ENCODE results near the gene TRAFD1.

The TRAFD1 gene

DNA sequence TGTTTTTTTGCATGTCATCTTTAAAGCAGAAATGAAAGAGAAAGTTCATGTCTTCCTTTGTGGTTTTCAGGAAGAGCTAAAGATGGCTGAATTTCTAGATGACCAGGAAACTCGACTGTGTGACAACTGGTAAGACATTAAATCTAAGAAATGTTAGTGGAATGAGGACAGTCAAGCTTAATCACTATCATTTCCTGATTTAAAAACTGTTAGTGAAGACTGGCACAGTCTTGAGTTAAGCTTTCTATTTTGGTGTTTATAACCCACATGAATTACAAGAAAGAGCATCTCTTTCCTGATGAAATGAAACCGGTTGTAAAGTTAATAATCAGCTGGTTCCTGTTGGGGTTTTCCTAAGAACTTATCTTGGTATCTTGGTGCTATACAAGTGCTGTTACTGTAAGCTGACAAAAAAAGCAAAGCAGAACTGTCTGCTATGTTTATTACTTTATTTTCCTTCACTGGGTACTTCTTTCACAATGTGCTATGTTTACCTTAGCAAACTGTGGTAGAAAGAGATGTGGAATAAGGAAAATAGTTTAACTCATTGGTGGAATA lies 5.2 kb downstream of the TRAFD1 start:
- DNase-seq (ENCODE audit: low read depth): peak; percentile 61
- TF ChIP-seq, protein P1, sequence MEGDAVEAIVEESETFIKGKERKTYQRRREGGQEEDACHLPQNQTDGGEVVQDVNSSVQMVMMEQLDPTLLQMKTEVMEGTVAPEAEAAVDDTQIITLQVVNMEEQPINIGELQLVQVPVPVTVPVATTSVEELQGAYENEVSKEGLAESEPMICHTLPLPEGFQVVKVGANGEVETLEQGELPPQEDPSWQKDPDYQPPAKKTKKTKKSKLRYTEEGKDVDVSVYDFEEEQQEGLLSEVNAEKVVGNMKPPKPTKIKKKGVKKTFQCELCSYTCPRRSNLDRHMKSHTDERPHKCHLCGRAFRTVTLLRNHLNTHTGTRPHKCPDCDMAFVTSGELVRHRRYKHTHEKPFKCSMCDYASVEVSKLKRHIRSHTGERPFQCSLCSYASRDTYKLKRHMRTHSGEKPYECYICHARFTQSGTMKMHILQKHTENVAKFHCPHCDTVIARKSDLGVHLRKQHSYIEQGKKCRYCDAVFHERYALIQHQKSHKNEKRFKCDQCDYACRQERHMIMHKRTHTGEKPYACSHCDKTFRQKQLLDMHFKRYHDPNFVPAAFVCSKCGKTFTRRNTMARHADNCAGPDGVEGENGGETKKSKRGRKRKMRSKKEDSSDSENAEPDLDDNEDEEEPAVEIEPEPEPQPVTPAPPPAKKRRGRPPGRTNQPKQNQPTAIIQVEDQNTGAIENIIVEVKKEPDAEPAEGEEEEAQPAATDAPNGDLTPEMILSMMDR (conservative IDR thresholded peaks at IDR 0.05; ENCODE audit: low read depth, low read length): no peak
- H3K4me3 ChIP-seq (ENCODE audit: low read depth, low read length): peak overlapping the region; percentile 20

DNA sequence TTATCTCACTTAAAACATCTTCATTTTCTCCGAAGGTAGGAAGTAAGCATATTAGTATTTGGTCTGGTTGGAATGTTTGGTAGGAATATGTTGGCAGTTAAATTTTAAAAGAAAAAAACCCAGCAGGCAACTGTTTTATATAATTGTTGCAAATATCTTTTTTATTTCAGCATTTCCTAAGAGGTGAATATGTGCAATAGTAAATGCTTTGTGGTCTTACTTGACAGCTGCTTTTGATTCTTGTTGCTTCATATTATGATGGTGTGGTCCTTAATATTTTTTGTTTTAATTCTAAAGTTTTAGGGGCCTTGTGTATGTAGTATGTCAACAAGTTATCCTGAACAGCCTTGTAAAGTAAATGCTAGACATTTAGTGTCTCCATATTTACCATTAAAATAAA lies 6.3 kb downstream of the TRAFD1 start:
- DNase-seq (ENCODE audit: low read depth): no peak
- H3K4me3 ChIP-seq (ENCODE audit: low read depth, low read length): no peak overlapping the region
- TF ChIP-seq, protein P1 (conservative IDR thresholded peaks at IDR 0.05; ENCODE audit: low read depth, low read length): no peak

DNA sequence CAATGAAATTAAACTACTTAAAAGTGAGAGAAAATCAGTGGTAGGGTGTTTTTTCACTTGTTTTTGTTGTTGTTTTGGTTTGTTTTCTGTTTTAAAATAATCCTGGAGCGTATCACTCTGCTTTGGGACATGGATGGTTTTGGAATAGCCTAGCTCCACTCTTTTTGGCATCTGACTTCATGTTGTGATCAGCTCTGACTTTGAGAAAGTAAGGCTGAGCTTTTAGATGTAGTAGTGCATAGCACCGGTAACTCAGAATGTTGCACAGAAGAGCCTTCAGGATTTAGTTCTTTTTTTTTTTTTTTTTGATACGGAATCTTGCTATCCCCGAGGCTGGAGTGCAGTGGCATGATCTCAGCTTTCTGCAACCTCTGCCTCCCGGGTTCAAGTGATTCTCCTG lies 8.1 kb downstream of the TRAFD1 start:
- H3K4me3 ChIP-seq (ENCODE audit: low read depth, low read length): no peak overlapping the region
- TF ChIP-seq, protein P1 (conservative IDR thresholded peaks at IDR 0.05; ENCODE audit: low read depth, low read length): no peak
- no peak for DNase-seq (ENCODE audit: low read depth)

DNA sequence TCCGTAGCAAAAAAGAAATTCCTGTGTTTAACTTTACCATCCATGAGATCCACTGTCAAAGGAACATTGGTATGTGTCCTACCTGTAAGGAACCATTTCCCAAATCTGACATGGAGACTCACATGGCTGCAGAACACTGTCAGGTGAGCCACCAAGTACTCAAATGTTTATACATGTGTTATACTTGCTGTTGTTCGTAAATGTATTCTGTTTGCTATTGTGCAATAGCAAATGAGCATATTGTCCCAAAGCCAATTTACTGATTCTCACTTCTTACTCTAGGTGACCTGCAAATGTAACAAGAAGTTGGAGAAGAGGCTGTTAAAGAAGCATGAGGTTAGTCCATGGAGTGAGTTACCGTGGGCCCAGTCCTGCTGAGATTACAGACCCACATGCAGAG lies 9.4 kb downstream of the TRAFD1 start:
- TF ChIP-seq, protein P1 (conservative IDR thresholded peaks at IDR 0.05; ENCODE audit: low read depth, low read length): no peak
- DNase-seq (ENCODE audit: low read depth): no peak
- no peak overlapping the region for H3K4me3 ChIP-seq (ENCODE audit: low read depth, low read length)

DNA sequence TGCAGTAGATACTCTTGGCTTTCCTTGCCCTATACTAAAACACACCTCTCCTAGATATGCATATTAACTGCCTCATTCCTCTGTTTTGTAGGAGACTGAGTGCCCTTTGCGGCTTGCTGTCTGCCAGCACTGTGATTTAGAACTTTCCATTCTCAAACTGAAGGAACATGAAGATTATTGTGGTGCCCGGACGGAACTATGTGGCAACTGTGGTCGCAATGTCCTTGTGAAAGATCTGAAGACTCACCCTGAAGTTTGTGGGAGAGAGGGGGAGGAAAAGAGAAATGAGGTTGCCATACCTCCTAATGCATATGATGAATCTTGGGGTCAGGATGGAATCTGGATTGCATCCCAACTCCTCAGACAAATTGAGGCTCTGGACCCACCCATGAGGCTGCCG lies 15.4 kb downstream of the TRAFD1 start:
- no peak for DNase-seq (ENCODE audit: low read depth)
- TF ChIP-seq, protein P1 (conservative IDR thresholded peaks at IDR 0.05; ENCODE audit: low read depth, low read length): no peak
- H3K4me3 ChIP-seq (ENCODE audit: low read depth, low read length): no peak overlapping the region

DNA sequence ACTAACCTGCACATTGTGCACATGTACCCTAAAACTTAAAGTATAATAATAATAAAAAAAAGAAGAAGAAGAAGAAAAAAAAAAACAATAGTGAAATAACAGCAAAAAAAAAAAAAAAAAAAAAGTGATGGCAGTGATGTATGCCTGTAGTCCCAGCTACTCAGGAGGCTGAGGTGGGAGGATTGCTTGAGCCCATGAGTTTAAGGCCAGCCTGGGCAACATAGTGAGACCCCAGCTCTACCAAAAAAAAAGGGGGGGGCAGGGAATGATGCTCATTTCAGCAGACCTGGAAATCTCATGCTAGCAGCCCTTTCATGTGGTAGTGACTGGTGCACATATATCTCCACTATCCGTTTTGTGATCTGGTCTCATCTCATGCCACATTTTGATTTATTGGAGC lies 20.8 kb downstream of the TRAFD1 start:
- H3K4me3 ChIP-seq (ENCODE audit: low read depth, low read length): no peak overlapping the region
- TF ChIP-seq, protein P1 (conservative IDR thresholded peaks at IDR 0.05; ENCODE audit: low read depth, low read length): no peak
- DNase-seq (ENCODE audit: low read depth): no peak

DNA sequence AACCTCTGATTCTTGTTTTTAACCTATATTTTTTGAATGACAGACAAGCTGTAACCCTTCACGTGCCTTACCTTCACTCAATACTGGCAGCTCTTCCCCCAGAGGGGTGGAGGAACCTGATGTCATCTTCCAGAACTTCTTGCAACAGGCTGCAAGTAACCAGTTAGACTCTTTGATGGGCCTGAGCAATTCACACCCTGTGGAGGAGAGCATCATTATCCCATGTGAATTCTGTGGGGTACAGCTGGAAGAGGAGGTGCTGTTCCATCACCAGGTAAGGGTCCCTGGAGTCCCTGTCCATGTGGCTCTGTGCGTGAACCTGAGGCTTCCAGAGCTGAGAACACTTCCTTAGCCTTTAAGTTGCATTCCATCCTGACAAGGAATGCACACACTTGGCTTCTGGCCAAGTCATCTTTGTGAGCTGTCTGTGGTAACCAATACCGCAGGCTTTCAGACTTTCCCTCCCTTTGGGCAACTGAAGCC lies 22.7 kb downstream of the TRAFD1 start:
- TF ChIP-seq, protein P1 (conservative IDR thresholded peaks at IDR 0.05; ENCODE audit: low read depth, low read length): no peak
- peak; percentile 95 for DNase-seq (ENCODE audit: low read depth)
- H3K4me3 ChIP-seq (ENCODE audit: low read depth, low read length): no peak overlapping the region
